HUES48 (cell line): ENCODE results near the gene FXYD1.

ENCODE experiments used
- H3K27ac ChIP-seq: one replicate; pipeline ENCODE4 v1.7.0; 2013; ENCODE audit warnings: low read depth, low read length, inconsistent platforms
- H3K27me3 ChIP-seq: 2 replicates; pipeline ENCODE4 v1.6.1; 2013; ENCODE audit warnings: mild to moderate bottlenecking, low read length; ENCODE audit not compliant: control insufficient read depth, insufficient read depth
- H3K36me3 ChIP-seq: 2 replicates; pipeline ENCODE4 v1.6.1; 2013; ENCODE audit warnings: low read length; ENCODE audit not compliant: control insufficient read depth, insufficient read depth
- H3K4me1 ChIP-seq: 2 replicates; pipeline ENCODE4 v1.6.1; 2013; ENCODE audit warnings: mild to moderate bottlenecking, low read length; ENCODE audit not compliant: control insufficient read depth, insufficient read depth
- H3K4me3 ChIP-seq: 2 replicates; pipeline ENCODE4 v1.5.1; 2013; ENCODE audit warnings: mild to moderate bottlenecking, low read depth, low read length
- H3K9ac ChIP-seq: 2 replicates; pipeline ENCODE4 v1.6.1; 2013; ENCODE audit warnings: mild to moderate bottlenecking, low read depth, low read length, moderate library complexity
- H3K9me3 ChIP-seq: 2 replicates; pipeline ENCODE4 v1.6.1; 2013; ENCODE audit warnings: low read length; ENCODE audit not compliant: control insufficient read depth, insufficient read depth

Gene FXYD1

DNA sequence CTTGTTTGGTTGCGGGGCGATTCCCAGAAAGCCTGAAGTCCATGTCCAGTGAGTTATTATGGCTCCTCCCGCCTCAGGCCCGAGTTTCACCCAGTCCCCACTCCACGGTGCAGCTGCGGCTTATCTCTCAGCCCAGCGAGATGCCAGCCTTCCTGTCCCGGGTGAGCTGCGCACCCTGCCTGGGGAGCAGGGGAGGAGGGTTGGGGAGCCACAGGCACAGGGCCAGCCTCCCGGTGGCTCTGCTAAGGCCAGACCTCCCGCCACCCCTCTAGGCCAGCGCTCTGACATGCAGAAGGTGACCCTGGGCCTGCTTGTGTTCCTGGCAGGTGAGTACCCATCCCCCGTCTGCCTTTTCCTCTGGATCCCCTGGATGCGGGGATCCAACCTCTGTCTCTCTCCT lies 19.5 kb upstream of the FXYD1 start:
- Histone ChIP-seq H3K9me3 (no peaks in the 10 kb centered on the region), H3K27me3 (no peaks in the 10 kb centered on the region; the same call in 1 of the 2 replicates), H3K27ac (no peak overlapping the region), H3K4me3 (no peak overlapping the region), H3K4me1 (peaks cover 39% of the 10 kb centered on the region), H3K9ac (no peak overlapping the region), H3K36me3 (no peaks in the 10 kb centered on the region)

DNA sequence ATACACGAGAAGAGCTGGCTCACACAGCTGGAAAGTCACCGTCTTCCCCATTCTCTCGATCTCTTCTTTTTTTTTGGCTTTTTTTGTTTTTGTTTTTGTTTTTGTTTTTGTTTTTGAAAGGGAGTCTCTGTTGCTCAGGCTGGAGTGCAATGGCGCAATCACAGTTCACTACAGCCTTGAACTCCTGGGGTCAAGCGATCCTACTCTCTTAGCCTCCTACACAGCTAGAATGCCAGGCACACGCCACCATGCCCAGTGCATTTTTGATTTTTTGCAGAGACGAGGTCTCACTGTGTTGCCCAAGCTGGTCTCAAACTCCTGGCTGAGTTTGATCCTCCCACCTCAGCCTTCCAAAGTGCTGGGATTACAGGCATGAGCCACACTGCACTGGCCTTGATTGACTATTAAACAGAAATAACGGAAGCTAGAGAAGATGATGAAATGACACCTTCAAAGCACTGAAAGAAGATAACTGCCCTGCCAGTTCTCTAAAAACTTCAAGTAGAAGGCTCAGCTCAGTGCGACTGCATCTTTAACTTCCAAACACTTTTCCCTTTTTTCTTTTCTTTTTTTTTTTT lies 19.0 kb upstream of the FXYD1 start:
- H3K4me1 ChIP-seq = peaks cover 37% of the 10 kb centered on the region
- H3K9ac ChIP-seq = no peak overlapping the region
- no peaks in the 10 kb centered on the region for H3K9me3 ChIP-seq
- no peaks in the 10 kb centered on the region for H3K36me3 ChIP-seq
- H3K27me3 ChIP-seq = no peaks in the 10 kb centered on the region; the same call in 1 of the 2 replicates
- H3K4me3 ChIP-seq = no peak overlapping the region
- H3K27ac ChIP-seq = no peak overlapping the region

DNA sequence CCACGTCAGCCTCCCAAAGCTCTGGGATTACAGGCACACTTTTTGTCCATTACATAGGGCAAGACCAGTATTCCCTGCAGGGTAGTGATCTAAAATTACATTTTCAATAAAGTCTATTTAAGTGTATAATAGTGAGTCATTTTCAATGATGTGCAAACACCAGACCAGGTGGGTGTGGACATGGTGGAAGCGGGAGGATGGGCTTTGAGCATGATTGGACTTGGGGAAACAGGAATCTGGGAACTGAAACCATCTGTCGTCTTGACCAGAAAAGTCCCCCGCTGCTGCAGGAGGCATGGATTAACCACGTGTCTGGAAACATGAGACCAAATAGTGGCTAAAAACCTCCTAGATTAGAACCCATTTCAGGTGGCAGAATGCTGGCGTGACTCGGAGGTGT lies 18.1 kb upstream of the FXYD1 start:
- H3K4me3 ChIP-seq = no peak overlapping the region
- no peaks in the 10 kb centered on the region for H3K9me3 ChIP-seq
- H3K36me3 ChIP-seq = no peaks in the 10 kb centered on the region
- H3K27ac ChIP-seq = no peak overlapping the region
- no peak overlapping the region for H3K9ac ChIP-seq
- no peaks in the 10 kb centered on the region; the same call in 1 of the 2 replicates for H3K27me3 ChIP-seq
- peaks cover 31% of the 10 kb centered on the region for H3K4me1 ChIP-seq

DNA sequence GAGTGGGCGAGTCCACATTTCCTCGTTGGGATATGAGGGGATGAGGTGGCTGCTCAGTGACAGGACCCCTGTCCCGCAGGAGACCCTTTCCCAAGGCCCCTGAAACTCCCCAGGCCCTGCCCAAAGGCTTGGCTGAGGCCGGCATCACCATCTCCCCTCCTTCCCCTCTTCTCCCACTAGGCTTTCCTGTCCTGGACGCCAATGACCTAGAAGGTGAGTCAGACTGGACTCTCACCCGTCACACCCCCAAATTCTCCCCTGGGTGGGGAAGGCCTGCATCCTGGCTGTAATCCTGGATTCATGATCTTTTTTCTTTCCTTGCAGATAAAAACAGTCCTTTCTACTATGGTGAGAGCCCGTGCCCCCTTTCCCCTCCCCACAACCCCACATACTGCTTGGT lies 17.7 kb upstream of the FXYD1 start:
- Histone ChIP-seq H3K4me3 (no peak overlapping the region), H3K9me3 (no peaks in the 10 kb centered on the region), H3K4me1 (peaks cover 30% of the 10 kb centered on the region), H3K36me3 (no peaks in the 10 kb centered on the region), H3K27ac (no peak overlapping the region), H3K9ac (no peak overlapping the region), H3K27me3 (no peaks in the 10 kb centered on the region; the same call in 1 of the 2 replicates)

DNA sequence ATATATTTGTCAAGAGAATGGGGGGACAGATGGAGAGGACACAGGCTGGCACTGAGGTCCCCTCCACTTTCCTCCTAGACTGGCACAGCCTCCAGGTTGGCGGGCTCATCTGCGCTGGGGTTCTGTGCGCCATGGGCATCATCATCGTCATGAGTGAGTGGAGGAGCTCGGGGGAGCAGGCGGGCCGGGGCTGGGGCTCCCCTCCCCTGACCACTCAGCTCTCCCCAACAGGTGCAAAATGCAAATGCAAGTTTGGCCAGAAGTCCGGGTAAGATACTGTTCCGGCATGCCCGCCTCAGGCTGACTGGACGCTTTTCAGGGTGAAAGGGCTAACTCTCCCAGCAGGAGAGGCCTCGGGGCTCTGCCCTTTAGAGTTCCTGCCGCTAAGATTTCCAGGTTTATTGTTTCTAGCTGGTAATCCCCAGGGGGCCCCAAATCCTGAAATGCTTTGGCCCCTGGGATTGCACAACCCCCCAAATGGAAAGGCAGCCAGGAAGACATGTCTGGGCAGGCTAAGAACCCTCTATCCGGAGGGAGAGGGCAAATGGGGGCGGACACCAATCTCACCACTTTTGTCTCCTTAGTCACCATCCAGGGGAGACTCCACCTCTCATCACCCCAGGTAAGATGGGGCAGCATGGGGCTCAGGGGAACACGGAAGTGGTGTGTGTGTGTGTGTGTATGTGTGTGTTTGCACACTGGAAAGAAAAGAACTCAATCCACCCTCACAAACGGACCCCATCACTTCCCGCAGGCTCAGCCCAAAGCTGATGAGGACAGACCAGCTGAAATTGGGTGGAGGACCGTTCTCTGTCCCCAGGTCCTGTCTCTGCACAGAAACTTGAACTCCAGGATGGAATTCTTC lies 15.7 kb upstream of the FXYD1 start:
- H3K4me3 ChIP-seq = no peak overlapping the region
- H3K4me1 ChIP-seq = peaks cover 26% of the 10 kb centered on the region
- no peaks in the 10 kb centered on the region for H3K36me3 ChIP-seq
- no peaks in the 10 kb centered on the region for H3K9me3 ChIP-seq
- H3K9ac ChIP-seq = no peak overlapping the region
- H3K27me3 ChIP-seq = no peaks in the 10 kb centered on the region
- H3K27ac ChIP-seq = no peak overlapping the region

DNA sequence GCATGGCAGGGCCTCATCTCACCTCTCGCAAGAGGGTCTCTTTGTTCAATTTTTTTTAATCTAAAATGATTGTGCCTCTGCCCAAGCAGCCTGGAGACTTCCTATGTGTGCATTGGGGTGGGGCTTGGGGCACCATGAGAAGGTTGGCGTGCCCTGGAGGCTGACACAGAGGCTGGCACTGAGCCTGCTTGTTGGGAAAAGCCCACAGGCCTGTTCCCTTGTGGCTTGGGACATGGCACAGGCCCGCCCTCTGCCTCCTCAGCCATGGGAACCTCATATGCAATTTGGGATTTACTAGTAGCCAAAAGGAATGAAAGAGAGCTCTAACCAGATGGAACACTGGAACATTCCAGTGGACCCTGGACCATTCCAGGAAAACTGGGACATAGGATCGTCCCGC lies 15.1 kb upstream of the FXYD1 start:
- no peaks in the 10 kb centered on the region for H3K9me3 ChIP-seq
- no peak overlapping the region for H3K4me3 ChIP-seq
- no peaks in the 10 kb centered on the region for H3K27me3 ChIP-seq
- H3K9ac ChIP-seq = no peak overlapping the region
- H3K27ac ChIP-seq = no peak overlapping the region
- H3K36me3 ChIP-seq = no peaks in the 10 kb centered on the region
- H3K4me1 ChIP-seq = peaks cover 26% of the 10 kb centered on the region

DNA sequence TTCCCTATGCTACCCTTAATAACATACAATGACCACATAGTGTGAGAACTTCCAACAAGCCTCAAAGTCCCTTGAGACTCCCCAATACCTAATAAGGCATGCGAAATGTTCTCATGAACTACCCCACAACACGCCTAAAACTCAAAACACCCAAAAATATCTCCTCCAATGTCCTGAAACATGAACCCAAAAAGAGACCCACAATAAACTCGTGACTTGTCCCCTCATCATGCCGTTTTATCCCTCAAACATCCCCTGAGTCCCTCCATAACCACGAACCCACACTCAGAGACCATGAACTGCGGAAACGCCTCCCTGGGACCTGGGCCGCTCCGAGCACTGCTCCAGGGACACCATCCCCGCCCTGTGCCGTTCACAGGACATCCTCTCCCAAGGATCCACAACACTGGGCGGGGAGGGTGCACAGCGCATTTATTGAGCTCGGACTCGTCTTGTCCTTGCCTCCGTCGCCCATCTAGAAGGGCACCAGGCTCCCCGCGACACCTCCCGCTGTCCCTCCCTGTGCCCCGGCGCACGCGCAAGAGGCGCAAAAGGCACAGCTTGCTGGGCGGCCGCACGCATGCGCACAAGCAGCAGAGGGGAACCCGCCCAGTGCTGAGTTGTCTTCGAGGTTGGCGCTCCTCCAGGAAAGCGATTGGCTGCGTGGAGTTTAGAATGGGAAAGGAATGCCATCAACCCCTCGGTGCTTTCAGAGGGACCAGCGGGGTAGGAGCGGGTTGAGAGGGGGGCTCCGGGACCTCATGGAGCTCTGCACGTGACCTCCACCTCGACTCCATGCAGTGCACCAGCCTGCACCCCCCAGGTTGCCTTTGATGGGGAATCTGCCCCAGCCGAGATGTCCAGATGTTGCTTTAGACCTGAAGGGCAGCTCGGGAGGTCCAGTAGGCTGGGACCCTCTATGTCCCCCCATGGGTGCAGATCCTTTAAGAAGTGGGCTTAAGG lies 14.2 kb upstream of the FXYD1 start:
- peaks cover 20% of the 10 kb centered on the region for H3K4me1 ChIP-seq
- no peaks in the 10 kb centered on the region for H3K27me3 ChIP-seq
- no peak overlapping the region for H3K27ac ChIP-seq
- H3K4me3 ChIP-seq = peak overlapping the region; percentile 31; the same call in 1 of the 2 replicates
- no peak overlapping the region for H3K9ac ChIP-seq
- no peaks in the 10 kb centered on the region for H3K9me3 ChIP-seq
- H3K36me3 ChIP-seq = no peaks in the 10 kb centered on the region

DNA sequence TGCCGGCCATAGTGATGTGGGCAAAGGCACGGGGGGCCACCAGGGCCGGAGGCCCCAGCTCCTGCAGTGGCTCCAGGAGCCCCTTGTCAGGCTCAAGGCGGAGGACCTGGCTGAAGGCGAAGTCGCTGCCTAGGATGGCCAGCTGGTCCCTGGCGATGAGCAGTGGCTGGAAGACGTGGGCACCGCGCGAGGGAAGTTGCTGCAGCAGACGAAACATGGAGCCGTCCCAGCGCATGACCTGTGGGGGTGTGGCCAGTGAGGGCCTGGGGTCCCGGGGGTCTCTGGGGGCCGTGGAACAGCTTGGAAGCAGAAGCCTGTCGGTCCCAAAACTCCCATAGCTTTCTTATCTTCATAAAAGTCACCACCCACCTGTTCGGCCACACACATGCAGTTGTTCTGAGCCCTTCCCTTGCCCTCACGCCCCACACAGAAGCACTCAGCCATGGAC lies 13.3 kb upstream of the FXYD1 start:
- Histone ChIP-seq H3K4me3 (no peak overlapping the region), H3K27ac (no peak overlapping the region), H3K9me3 (no peaks in the 10 kb centered on the region), H3K9ac (no peak overlapping the region), H3K4me1 (peaks cover 20% of the 10 kb centered on the region), H3K36me3 (no peaks in the 10 kb centered on the region), H3K27me3 (no peaks in the 10 kb centered on the region)

DNA sequence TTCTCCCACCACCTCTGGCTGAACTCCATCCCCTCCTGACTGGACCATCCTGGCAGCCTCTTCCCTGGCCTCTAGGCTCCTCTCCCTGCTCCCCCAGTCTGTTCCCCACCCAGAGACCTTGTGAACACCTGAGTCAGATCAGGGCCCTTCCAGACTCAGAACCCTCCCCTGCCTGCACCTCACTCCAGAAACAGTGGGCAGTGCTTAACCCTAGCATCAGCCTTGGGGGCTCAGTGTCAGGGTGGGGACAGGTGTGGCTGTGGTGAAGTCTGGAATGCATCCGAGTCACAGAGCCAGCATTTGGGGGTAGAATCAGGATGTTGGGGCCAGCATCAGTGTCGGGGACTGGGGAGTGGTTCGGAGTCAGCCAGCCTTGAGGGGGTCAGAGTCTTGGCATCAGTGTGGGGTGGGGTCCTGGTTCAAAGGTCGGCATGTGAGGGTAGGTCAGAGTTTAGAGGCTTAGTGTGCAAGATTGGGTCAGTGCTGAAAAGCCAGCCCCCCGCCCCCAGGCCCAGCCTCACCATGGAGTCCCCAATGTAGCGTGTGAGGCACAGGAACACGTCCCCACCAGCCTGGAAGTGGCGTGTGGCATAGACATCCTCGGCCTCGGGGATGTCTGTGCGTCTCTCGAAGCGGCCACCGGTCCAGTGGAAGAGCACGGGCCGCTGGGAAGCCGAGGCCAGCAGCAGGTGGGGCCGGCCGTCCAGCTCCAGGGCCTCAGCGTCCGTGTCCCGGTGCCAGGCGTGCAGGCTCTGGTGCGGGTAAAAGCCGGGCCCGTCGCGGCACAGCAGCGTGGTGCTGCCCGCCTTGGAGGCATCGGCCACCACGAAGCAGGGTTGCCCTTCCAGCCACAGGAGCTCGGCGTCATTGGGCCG lies 12.6 kb upstream of the FXYD1 start:
- Histone ChIP-seq H3K9ac (no peak overlapping the region), H3K27ac (no peak overlapping the region), H3K4me1 (peaks cover 20% of the 10 kb centered on the region), H3K36me3 (no peaks in the 10 kb centered on the region), H3K27me3 (no peaks in the 10 kb centered on the region), H3K9me3 (no peaks in the 10 kb centered on the region), H3K4me3 (no peak overlapping the region)

DNA sequence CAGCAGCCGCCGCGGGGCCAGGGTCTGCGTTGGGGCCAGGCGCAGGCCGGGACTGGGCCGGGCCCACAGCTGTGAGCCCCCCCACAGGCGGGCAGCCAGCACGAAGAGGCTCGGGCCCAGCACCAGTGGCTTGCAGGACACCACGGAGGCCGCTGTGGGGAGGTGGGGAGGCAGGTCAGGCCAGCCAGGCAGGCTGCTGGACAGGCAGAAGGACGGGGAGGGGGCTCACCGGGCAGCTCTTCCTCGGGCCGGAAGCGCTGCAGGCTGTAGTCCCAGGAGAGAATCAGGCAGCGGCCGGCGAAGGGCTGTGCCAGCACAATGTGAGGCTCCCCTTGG lies 12.0 kb upstream of the FXYD1 start:
- H3K4me3 ChIP-seq = no peak overlapping the region
- no peaks in the 10 kb centered on the region for H3K9me3 ChIP-seq
- no peaks in the 10 kb centered on the region for H3K36me3 ChIP-seq
- no peaks in the 10 kb centered on the region for H3K27me3 ChIP-seq
- no peak overlapping the region for H3K27ac ChIP-seq
- H3K9ac ChIP-seq = no peak overlapping the region
- peaks cover 20% of the 10 kb centered on the region for H3K4me1 ChIP-seq
